HEK293 (cell line): Measurements from ENCODE around the gene PEF1.

ENCODE experiments used
- ZEB2 ChIP-seq: fragments of 450-650 bp; formaldehyde crosslinking; IDR thresholded peaks from 2 replicates; pipeline ENCODE4 v1.5.1; 2016; ENCODE audit warnings: missing biosample characterization, missing genetic modification characterization
- TF ChIP-seq, protein P1 (sequence below): fragments of 450-650 bp; formaldehyde crosslinking; IDR thresholded peaks from 2 replicates; pipeline ENCODE4 v1.5.1; 2016; ENCODE audit warnings: missing biosample characterization, missing genetic modification characterization

DNA sequence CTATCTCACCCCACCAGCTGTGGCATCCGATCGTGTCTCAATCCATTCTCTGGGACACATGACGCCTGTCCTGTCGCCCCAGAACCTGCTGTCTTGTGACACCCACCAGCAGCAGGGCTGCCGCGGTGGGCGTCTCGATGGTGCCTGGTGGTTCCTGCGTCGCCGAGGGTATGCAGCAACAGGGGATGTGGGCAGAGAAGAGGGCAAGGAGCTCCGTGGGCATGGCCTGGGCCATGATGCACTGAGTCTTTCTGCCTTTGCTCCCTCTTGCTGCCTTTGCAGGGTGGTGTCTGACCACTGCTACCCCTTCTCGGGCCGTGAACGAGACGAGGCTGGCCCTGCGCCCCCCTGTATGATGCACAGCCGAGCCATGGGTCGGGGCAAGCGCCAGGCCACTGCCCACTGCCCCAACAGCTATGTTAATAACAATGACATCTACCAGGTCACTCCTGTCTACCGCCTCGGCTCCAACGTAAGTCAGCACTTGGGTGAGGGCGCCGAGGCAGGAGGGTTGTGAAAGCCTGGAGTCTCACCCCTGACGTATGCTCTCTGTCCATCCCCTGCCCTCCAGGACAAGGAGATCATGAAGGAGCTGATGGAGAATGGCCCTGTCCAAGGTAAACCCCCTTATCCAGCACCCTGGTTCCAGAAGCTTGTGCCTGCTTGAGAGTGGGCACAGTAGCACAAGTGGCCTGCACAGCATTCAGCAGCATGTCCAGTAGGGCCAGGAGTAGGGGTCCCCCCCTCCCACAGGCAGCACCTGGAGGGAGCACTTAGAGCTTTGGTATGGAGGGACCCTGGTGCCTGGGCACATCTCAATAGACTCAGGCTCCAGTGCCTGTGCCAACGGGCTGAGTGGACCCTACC, 59.6 kb downstream of the PEF1 start:
- TF ChIP-seq, protein P1, sequence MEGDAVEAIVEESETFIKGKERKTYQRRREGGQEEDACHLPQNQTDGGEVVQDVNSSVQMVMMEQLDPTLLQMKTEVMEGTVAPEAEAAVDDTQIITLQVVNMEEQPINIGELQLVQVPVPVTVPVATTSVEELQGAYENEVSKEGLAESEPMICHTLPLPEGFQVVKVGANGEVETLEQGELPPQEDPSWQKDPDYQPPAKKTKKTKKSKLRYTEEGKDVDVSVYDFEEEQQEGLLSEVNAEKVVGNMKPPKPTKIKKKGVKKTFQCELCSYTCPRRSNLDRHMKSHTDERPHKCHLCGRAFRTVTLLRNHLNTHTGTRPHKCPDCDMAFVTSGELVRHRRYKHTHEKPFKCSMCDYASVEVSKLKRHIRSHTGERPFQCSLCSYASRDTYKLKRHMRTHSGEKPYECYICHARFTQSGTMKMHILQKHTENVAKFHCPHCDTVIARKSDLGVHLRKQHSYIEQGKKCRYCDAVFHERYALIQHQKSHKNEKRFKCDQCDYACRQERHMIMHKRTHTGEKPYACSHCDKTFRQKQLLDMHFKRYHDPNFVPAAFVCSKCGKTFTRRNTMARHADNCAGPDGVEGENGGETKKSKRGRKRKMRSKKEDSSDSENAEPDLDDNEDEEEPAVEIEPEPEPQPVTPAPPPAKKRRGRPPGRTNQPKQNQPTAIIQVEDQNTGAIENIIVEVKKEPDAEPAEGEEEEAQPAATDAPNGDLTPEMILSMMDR, result no peak
- no peak for TF ChIP-seq ZEB2 (tag by site-specific recombination)
